GM19240 (cell line): ENCODE data around the gene PPP3CB.
A peak's percentile ranks its signal among the peaks of the same experiment; 100 is the strongest.

Source experiments
- DNase-seq: peaks from one replicate; pipeline ENCODE4 v3.0.0; 2011; ENCODE audit warnings: low spot score; ENCODE audit not compliant: insufficient read length

PPP3CB gene

GRCh38 chr10:73495884-73496674 lies at the start of gene PPP3CB:
Gene PPP3CB (minus strand): TSS chr10:73496024. CDS start chr10:73495889, 135 bp downstream.
- DNase-seq, result peak; percentile 67

GRCh38 chr10:73545357-73545756 lies 49.5 kb upstream of the PPP3CB start:
- no peak for DNase-seq

- no peak for DNase-seq
Measured at GRCh38 chr10:73537709-73538108, 41.9 kb upstream of the PPP3CB start.

- no peak for DNase-seq
Measured at GRCh38 chr10:73537288-73537687, 41.5 kb upstream of the PPP3CB start.

DNA sequence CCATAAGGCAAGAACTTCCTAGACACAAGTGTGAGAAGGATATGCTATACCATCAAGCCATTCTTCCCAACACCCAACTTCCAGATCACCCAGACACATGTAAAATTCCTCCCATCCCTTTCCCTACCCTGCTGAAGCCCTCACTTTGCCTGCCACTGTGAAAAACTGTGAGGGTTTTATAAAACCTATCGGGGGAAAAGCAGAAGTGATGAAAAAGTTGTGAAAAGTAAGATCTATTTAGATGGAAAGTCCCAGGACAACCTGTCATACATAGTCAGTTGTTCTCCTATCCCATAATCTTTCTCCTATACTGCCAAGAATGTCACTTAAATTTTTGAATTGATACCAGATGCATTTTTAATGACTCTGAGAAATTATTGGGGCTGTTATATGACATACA lies 39.0 kb upstream of the PPP3CB start:
- no peak for DNase-seq

DNA sequence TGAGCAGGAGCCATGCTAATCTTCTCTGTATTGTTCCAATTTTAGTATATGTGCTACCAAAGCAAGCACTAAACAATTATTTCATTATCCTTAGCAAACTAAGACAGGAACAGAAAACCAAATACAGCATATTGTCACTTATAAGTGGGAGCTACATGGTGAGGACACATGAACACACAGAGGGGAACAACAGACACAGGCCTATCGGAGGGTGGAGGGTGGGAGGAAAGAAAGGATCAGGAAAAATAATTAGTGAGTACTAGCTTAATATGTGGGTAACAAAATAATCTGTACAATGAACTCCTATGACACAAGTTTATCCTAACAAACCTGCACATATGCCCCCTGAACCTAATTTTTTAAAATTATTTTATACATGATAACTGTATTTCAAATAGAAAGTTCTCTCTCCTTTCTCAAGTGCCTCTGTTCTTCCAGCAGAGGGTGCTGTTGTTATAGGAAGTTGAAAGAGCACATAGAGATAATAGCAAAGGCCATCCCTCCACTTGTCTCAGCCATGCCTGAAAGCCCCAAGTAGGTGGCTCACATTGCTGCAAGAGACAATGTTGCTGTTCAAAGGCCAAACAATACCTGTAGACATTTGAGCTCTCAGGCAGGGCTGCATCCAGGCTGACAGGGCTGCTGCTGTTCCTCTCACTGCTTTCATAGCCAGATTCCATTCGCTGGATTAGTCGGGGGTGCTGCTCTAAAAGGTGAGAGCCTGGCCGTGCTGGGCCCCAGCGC lies 33.4 kb upstream of the PPP3CB start:
- DNase-seq, result peak; percentile 55

DNA sequence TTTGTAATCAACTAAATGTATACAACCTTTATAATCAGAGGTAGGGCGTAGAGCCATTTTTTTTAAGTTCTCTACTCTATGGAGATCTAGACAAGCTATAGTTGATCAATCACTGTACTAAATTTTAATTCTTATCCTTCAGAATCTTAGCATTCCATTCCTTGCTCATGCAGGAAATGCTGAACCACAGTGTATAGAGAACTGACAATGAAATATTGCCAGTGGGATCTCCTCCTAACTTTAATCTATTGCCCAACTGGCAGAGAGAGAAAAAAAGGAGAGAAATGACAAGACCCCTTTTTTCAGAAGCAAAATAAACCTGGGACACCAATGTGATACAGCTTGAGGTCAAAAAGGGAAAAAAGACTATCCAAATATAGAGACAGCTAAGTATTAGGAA lies 26.4 kb upstream of the PPP3CB start:
- DNase-seq, result no peak

GRCh38 chr10:73519336-73519735 lies 23.5 kb upstream of the PPP3CB start:
- no peak for DNase-seq

GRCh38 chr10:73517166-73517888 lies 21.5 kb upstream of the PPP3CB start:
- DNase-seq, result no peak

DNA sequence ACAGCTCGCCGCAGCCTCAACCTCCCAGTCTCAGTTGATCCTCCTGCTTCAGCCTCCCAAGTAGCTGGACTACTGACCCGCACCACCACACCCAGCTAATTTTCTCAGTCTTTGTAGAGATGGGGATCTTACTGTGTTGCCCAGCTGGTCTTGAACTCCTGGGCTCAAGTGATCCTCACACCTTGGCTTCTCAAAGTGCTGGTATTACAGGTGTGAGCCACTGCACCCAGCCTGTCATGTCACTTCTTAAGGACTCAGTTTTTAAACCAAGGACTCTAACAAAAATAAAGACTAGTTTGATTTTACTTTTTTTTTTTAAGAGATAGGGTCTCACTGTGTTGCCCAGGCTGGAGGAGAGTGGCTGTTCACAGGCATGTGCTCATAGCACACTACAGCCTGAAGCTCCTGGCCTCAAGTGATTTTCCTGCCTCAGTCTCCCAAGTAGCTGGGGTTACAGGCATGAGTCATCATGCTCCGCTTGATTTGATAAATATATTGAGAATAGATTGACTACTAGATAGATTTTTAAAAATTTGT lies 16.5 kb upstream of the PPP3CB start:
- DNase-seq, result no peak

- DNase-seq, result no peak
Measured at GRCh38 chr10:73509695-73510094, 13.9 kb upstream of the PPP3CB start.

DNA sequence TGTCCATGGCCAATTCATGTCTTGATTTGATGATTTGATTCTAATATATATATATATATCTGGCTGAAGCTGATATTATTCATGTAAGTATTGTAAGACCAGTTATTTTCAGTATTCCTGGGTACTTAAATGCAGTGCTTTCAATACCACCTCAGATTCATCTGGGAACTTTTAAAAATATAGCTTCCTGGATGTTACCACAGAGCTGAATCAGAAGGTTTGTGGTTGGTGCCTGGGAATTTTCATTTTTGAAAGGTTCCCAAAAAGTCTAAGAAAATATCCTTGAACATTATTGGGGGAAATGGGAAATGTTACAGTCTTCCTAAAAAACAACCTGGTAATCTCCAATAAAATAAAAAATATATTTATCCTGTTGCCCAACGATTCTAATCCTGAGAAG lies 10.7 kb upstream of the PPP3CB start:
- DNase-seq, result no peak

DNA sequence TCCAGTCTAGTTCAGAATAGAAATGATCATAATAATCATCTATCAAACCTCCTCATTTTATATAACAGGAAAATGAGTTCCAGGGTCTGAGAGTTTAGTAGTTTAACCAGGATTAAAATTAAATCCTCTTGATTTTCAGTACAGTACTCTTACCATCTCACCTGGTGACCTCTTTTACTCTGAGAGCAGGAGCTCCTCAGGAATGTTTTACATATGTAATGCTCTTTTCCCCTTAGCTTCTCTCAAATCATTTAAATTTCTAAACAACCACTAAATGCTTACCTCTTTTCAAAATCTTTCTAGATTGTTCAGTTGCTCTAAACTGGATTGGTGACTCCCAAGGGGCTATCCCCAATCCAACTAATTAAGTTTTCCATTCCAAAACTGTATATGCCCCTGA lies 10.2 kb upstream of the PPP3CB start:
- DNase-seq, result no peak

DNA sequence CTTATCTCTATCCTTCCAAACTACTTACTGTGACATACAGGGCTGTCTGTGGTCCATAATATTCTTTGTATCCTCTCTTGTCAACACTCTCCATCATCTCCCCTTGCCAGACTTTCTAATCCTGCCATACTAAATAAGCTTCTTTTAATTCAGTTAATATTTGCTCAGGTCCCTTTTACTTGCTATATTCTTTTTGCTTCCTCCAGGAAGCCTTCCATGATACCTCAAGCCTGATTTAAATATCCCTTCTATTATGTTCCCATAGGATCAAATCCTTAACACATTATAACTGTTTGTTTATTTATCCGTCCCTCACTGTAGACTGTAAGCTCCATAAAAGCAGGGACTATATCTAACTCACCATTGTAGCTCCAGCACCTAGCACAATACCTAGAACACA lies 7.2 kb upstream of the PPP3CB start:
- no peak for DNase-seq

- DNase-seq, result no peak
Measured at GRCh38 chr10:73501651-73502050, 5.8 kb upstream of the PPP3CB start.

DNA sequence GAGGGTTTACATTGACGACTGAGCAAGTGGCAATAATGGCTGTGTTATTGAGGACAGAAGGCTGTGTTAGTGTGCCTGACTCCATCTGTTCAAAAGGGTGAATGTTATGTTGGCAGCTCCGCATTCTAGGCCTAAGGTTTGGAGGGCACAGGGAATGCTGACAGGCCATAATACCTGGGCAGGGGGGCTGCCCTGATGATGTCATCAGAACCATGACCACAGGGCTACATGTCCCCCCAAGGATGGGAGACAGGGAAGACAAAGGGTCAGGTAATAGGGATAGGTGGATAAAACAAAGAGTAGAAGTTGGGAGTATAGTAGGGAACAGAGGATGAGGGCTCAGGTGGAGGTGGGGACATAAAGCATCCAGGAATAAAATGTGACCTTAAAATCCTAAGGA lies 1.8 kb upstream of the PPP3CB start:
- no peak for DNase-seq

- peak; percentile 75 for DNase-seq
Measured at GRCh38 chr10:73495226-73495883, 469 bp downstream of the PPP3CB start.

DNA sequence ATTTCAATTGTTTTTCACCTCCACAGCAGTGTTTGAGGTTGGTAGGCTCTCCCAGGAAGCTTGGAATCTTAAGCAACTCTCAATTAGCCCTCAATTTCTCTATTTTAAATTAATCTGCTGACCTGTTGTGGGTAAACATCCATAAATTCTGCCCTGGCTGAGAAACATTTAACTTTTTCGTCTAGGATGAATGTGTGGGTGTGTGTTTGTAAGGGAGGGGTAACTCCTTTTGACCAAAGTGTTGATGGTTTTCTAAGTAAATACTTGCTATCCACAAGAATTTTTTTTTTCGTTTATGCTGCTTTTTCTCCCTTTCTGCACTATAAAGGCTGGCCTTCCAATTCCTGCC lies 973 bp downstream of the PPP3CB start:
- no peak for DNase-seq

- DNase-seq, result no peak
Measured at GRCh38 chr10:73494213-73494612, 1.6 kb downstream of the PPP3CB start.

DNA sequence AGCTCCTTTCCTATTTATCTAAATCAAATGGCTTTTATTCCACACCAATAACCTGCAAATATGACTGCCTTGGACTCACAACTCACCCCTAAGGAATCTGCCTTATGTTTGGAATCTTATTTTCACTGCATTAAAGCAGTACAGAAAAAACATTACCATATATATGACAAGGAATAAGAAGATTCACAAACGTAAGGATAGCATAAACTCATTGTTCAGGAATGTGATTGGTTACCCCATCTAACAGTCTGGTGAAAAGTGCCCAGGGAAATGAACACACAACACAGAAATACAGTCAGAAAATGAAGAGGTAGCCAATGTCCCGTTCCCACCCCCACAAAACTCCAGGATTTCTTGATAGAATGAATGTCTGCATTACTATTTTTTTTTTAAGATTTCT lies 2.0 kb downstream of the PPP3CB start:
- no peak for DNase-seq

GRCh38 chr10:73486601-73487000 lies 9.2 kb downstream of the PPP3CB start:
- no peak for DNase-seq
